GM18870 (cell line): ENCODE results near the gene SLC5A1.

Experiments used
- ATAC-seq: cut with Tn5 transposase; IDR thresholded peaks from one replicate; pipeline ENCODE4 v1.9.1; 2021; ENCODE audit warnings: moderate library complexity; ENCODE audit not compliant: unreplicated experiment

The SLC5A1 gene

DNA sequence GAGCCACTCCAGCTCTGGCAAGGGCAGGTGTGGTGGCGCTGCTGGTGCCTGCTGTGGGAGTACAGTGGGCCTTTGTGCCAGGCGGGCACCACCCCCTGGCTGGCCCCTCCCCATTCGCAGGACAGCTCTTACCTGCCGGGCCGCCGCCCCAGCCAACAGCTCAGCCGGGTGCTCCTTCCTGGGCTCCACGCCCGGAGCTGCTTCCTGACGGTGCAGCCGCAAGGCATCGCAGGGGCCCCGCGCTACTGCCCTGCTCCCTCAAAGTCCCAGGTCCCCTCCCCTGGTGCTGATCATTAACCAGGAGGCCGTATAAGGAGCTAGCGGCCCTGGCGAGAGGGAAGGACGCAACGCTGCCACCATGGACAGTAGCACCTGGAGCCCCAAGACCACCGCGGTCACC is at the start of gene SLC5A1:
Gene SLC5A1 (plus strand): TSS at position 338 of the 400 bp plus-strand sequence. CDS start 21 bp downstream, at position 359.
- ATAC-seq: no peak

DNA sequence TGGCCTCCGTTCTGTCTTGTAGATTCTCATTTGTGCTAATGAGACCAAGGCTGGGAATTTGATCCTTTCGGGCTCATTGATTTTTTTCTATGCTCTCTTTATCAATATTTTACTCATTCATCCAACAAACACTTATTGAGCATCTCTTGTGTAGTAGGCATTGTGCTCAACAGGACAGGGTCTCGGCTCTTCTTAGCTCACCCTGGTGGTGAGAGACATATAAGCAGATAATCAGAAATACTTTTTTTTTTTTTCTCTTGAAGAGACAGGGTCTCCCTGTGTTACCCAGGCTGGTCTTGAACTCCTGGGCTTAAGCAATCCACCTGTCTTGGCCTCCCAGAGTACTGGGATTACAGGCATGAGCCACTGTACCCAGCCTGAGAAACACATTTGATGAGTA is 48.0 kb upstream of the SLC5A1 start:
- no peak for ATAC-seq

DNA sequence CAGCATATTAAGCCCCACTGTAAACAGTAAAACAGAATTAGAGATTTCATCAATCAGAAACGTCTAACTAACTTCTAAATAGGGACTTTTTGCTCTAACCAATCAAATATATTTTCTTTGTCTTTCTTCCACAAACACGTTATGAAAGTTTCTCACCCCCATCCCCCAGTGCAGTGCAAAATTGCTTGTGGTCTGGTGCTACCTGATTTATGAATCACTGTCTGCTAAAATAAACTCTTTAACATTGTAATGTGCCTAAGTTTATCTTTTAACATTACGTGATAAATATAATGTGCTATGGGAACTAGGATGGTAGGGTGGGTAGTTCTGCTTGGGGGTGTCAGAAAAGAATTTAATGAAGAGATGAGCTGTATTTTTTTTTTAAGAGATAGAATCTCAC is 47.3 kb upstream of the SLC5A1 start:
- no peak for ATAC-seq

DNA sequence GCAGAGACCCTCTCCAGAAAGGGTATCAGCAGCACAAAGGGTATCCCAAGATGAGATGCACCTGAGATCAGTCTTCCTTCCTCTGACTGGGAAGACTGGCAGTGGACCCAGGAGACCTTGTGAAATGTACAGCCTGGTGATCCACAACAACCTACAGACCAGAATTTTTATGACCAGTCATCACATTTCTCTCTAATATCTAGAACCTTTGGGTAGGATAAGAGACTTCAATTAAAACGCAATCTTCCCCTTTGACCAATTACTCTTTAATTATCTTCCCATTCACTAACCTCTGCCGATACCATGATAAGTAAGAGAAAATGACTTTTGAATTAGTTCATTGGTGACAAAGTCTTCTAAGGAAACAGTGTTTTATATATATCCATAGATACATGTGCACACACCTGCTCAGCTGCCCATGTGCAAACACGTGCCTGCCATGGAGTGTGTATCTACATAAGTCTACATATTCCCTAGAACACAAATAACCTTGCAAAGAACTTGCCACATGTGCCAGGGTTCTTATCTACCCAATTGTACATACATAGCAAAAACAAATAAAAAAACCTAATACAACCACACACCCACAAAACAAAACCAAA is 44.2 kb upstream of the SLC5A1 start:
- no peak for ATAC-seq

DNA sequence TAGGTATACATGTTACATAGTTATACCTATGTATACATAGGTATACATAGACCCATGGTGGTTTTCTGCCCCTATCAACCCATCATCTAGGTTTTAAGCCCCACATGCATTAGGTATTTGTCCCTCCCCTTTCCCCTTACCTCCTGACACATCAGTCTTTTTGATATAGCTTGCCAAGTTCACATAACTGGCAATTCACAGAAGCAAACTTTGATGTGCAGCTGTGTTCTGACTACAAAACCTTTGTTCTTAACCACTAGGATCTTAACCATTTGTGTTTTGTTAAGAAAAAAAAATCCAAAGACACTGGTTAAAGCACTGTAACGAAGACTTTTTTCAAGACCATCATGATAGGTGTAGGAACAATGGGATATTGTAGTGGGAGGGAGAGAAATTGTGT is 42.9 kb upstream of the SLC5A1 start:
- ATAC-seq: no peak

DNA sequence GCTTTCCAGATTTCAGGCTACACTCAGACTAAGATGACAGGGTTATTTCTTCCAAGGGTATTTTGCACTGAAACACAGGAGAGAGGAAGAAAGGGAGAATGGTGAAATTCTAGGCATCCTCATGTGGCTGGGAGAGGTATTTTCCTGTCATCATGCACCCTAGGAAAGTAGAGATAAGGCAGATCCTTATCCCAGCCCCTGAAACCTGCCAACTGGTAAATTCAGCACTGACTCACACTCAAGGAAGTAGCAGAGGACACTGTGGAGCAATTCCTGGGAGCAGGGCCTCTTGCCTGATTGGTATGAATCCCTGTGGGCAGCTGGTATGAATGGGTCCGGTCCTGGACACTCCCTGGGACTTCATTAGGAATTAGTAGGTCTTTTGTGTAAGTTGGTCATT is 37.6 kb upstream of the SLC5A1 start:
- ATAC-seq: no peak

DNA sequence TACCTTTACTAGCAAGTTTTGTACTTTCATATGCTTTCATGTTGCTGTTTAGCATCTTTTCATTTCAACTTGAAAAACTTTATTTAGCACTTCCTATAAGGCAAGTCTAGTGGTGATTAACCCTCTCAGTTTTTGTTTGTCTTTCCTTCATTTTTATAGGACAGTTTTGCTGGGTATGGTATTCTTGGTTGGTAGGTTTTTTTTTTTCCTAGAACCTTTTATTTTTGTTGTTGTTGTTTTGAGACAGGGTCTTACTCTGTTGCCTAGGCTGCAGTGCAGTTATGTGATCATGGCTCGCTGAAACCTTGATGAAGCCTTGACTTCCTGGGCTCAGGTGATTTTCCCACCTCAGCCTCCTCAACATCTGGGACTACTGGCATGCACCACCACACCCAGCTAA is 29.9 kb upstream of the SLC5A1 start:
- ATAC-seq: no peak

DNA sequence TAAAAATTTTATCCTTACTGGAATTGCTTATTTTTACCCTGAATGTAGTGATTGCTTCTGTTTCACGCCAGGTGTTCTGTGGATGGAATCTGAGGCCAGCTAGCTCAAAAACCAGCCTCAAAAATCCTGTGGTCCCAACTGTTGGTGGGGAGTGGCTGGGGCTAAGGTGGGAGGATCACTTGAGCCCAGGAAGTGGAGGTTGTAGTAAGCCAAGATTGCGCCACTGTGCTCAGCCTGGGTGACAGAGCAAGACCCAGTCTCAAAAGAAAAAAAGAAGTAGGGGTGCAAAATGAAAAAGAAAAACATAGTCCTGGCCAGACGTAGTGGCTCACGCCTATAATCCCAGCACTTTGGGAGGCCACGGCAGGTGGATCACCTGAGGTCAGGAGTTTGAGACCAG is 27.0 kb upstream of the SLC5A1 start:
- no peak for ATAC-seq

DNA sequence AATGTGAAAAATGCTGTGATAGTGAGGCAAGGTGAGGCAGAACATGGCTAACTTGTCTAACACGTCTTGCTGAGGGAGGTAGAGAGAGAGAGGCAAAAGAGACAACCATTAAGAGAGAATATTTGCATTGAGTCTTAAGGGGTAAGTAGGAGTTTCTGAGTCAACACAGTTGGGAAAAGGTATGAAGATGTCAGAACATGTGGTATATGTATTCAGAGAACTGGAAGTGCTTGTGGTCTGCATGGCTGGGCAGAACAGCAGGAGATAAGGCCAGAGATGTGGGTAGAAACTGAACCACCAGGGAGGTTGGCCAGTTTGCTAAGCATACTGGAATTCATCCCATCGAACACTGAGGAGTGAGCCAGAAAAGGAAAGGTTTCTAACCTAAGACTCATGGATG is 25.0 kb upstream of the SLC5A1 start:
- no peak for ATAC-seq

DNA sequence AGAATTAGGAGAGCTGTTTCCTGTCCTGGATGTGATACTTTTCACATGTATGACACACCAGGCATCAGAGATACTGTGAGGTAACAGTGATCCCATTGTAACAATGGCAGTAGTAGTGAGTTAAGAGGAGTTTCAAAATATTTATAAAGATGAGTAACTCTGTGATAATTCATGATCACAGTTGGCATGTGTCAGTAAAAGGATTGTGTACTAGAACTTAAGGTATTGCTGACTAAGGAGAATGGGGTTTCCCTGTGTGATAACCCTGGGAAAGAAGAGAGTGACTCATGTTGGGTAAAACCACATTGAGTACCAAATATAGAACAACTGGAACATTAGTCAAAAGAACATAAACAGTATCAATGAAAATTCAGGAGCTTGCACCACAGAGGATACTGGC is 22.9 kb upstream of the SLC5A1 start:
- ATAC-seq: no peak

DNA sequence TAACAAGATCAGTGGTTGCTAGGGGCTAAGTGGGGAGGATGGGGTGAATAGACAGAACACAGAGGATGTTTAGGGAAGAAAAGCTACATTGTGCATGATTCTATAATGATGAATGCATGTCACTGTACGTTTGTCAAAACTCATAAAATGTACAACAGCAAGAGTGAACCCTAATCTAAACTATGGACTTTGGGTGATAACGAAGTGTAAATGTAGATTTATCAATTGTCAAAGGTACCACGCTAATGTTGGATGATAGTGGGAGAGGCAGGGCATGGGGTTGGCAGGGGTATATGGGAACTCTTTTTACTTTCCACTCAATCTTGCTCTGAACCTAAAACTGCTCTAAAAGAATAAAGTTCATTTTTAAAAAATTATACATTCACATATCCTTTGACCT is 21.3 kb upstream of the SLC5A1 start:
- no peak for ATAC-seq

DNA sequence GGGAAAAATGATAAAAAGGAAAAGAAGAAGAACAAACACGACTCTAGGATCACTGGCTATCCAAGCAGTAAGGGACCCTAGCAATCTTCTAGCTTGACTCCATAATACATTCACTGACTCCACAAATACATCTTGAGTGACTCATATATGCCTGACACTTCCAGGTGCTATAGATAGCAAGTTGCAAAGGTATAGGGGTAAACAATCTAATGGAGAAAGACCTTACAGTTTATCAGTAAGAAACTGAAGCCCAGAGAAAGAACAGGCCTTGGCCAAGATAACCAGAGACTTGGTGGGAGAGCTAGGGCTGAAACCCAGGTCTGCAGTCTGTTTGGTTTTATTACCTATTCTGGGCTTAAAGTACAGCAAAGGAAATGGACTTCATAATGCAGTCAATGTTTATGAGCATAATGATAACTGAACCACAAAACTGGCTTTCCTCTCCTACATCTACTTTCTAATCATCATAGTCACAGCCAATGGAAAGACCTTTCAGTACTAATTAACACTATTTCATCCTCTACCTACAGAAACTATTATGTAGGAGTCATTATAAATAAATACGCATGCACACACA is 19.7 kb upstream of the SLC5A1 start:
- ATAC-seq: no peak

DNA sequence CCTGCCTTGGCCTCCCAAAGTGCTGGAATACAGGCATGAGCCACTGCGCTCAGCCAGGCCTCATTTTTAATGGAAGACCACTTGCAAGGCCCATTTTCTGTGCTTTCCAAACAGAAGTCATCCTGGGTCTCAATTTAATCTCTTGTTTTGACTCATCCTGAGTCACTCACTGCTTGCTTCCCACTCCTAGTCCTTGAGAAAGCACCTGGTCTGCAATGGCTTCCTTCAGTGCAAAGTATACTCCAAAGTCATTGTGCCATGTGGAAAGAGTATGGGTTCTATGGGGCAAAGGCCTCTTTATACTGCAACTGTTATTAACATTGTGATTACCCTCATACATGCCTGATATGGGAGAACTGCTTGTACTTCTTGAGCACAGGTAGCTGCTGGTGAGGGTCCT is 18.3 kb upstream of the SLC5A1 start:
- ATAC-seq: no peak

DNA sequence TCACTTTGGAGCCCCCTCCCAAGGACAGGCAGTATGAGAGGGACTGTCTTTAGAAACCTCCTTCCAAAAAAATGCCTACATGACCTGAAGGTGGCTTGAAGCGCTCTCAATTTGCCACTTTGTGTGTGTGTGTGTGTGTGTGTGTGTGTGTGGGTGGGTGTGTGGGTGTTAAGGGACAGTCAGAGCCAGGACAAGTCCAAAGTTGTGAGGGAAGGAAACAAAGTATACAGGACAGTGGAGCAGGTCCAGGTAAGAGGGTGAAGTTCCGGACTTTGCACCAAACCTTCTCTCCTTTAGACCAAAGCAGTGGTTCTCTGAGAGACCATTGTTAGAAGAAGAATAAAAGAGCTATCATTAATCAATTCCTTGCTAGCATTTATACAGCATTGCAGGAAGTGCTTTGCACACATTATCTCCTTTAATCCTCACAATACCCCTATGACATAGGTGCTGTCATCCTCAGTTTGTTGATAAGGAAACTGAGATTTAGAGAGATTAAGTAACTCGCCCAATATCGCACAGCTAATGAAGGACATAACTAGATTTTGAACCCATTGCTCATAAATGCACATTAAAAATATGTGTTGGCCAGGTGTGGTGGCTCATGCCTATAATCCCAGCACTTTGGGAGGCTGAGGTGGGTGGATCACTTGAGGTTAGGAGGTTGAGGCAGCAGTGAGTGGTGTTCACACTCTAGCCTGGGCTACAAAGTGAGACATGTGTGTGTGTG is 12.4 kb upstream of the SLC5A1 start:
- no peak for ATAC-seq

DNA sequence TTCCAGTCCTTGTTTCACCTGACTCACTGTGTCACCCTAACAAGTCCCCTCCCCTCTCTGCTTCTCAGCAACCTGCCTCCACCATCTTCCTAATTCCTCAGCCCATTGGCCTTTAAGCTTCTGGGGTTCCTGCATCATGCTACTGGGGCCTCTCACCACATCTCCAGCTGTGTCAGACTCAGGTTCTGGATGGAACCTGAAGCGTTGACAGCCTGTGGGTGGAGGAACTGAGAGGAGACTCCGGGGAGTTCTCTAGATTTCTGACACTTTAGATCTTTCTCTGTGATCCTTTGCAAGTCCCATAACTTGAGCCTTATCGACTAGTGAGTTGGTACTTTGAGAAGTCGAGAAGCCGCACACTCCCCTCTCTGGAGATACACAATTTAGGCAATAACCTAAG is 11.6 kb upstream of the SLC5A1 start:
- no peak for ATAC-seq

DNA sequence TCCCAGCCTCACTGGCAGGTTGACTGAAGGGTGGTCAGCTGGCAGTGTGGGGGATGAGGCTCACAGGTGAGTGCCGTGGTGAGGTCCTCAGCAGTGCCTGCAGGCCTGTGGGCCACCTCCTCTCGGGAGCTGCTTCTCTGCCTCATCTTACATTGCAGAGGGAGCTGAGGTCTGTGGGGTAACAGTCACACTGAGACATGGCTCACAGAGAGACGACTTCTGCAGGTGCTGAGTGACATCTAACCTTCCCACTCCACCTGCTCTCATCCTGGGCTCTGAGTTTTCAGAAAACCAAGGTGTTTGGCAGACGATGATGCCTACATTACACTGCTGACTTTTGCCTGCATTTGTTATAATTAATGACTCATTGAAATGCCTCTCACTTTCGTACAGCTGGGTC is 8.8 kb upstream of the SLC5A1 start:
- ATAC-seq: no peak

DNA sequence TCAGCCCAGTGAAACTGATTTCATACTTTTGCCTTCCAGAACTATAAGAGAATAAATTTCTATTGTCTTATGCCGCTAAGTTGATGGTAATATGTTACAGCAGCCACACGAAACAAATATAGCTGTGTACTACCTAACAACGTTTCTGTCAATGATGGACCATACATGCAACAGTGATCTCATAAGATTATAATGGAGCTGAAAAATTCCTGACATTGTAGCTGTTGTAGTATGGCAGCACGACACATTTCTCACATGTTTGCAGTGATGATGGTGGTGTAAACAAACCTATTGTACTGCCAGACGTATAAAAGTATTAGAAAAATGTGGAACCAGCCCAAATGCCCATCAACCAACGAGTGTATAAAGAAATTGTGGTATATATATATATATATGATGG is 5.8 kb upstream of the SLC5A1 start:
- no peak for ATAC-seq

DNA sequence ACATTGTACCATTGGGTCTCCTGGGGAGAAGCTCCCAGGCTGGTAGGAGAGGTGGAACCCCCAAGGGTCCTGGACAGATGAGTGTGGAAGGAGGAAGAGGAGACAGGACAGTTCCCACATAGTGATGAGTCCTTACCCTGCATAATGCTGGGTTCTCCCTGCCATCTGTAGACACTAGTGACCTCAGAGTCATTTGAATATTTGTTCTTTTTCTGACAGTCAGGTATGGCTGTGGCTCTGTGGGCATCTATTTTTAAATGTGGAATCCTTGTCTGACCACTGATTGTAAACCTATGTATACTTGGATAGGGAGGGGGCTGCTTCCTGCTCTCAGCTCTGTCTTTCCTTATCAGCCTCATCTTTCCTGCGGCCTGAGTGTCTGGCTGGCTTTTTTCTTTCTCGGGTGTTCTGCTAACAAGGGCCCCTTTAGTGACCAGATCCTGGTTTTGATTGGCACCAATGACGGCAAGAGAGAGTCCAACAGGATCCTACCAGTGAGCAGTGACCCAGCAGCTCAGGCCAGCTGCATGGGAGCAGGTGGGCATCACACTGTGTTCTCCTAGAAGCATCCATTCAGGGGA is 2.6 kb upstream of the SLC5A1 start:
- no peak for ATAC-seq

DNA sequence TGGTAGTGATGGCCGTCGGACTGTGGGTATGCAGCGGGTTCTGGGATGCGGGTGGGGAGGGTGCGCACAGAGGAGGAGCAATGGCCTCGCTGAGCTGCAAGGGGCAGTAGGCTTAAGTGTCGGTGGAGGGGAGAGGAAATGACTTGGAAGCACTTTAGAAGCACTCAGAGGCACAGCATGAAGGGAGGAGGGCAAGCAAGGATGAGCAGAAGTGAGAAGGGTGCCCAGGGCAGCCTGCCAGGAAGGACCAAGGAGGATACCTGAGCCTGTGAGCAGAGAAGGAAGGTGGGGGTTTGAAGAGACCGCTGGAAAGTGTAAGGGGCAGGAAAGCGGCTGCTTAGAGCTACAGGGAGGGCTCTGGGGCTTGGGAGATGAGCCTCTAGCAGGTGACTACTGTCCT is 330 bp downstream of the SLC5A1 start:
- ATAC-seq: no peak

DNA sequence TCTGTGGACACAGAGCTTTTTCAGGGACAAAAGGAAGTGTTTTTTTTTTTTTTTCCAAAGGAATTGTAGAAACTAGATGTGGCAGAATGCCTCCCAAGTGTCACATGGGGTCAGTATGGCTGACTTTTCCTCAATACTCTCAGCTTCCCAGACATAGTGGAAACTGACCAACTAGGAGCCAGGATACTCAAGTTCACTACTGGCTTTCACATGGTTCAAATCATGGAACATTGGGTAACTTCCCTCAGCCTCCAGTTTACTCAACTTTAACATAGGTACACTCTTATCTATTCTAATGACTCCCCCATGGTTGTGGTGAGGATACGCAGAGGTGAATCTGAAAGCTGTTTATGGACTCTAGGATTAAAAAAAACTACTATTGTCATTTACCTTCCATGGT is 1.4 kb downstream of the SLC5A1 start:
- ATAC-seq: no peak

DNA sequence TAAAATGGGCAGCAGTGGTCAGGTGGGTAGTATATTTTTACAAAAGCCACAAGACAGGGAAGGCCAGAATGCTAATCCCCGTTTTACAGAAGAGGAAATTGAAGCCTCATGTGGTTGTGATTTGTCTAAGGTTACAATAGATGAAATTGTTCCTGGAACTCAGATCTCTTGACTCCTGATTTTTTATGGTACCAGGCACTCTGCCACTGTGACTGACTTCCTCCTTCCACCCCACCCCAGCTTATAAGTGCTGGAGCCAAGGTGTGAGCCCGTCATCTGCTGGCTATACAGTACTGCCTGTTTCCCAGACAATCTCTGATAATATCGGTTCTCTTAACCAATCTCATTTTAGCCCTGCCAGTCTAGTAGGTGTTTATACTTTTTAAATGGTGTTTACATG is 1.9 kb downstream of the SLC5A1 start:
- ATAC-seq: no peak

DNA sequence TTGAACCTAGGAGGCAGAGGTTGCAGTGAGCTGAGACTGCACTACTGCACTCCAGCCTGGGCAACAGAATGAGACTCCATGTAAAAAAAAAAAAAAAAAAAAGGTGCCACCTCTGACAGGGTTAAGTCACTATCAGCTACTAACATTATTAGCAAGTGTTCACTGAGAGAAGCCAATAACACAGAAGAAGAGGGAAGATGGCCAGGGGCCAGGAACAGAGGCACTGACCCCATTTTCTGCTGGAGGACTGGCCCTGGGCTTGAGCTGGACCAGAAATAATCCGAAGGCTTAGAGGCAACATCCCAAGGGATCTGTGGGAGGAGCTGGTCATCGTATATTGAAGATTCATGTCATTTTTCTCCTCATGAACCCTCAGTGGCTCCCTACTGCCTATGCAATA is 5.0 kb downstream of the SLC5A1 start:
- ATAC-seq: no peak
